ENCODE results near the gene TMED8.
A peak's percentile ranks its signal among the peaks of the same experiment; 100 is the strongest.
"Not testable (repeated sequence)": the region's sequence is repeated elsewhere in the genome, so short reads cannot be mapped to it uniquely, and the experiment has no call there.

TMED8 gene

GRCh38 chr14:77376771-77377501, at the start of gene TMED8, which contains the start of gene SAMD15:
TSS of gene TMED8 (minus strand) at chr14:77377094. CDS start at chr14:77377053, 41 bp downstream.
TSS of gene SAMD15 (plus strand) at chr14:77377379. CDS start at chr14:77377419, 40 bp downstream.
- H3K4me1 ChIP-seq (ENCODE audit: insufficient read depth, low read length): peaks cover 3% of the 10 kb centered on the region; the same call in 1 of the 2 replicates
- peaks cover 7% of the 10 kb centered on the region; the same call in 1 of the 2 replicates for H3K27me3 ChIP-seq (ENCODE audit: insufficient read depth, low read length)

GRCh38 chr14:77426396-77426795, 49.5 kb upstream of the TMED8 start:
- H3K9ac ChIP-seq (ENCODE audit: low read depth, low read length): no peak overlapping the region
- peaks cover 77% of the 10 kb centered on the region for H3K36me3 ChIP-seq (ENCODE audit: insufficient read depth, low read depth, low read length)
- H3K4me3 ChIP-seq (ENCODE audit: low read length): no peak overlapping the region
- peaks cover 7% of the 10 kb centered on the region; the same call in 1 of the 2 replicates for H3K4me1 ChIP-seq (ENCODE audit: insufficient read depth, low read length)
- no peaks in the 10 kb centered on the region for H3K9me3 ChIP-seq (ENCODE audit: insufficient read depth, low read depth, low read length)
- H3K27ac ChIP-seq (ENCODE audit: low read length): no peak overlapping the region
- H3K27me3 ChIP-seq (ENCODE audit: insufficient read depth, low read length): no peaks in the 10 kb centered on the region

More at GRCh38 chr14:77376771-77377501, at the start of gene TMED8, which contains the start of gene SAMD15:
- H3K9me3 ChIP-seq (ENCODE audit: insufficient read depth, low read depth, low read length): no peaks in the 10 kb centered on the region
- peak within 1 kb of the TSS; percentile 77 for H3K9ac ChIP-seq (ENCODE audit: low read depth, low read length)
- H3K27ac ChIP-seq (ENCODE audit: low read length): no peak within 1 kb of the TSS
- H3K36me3 ChIP-seq (ENCODE audit: insufficient read depth, low read depth, low read length): no peaks in the 10 kb centered on the region
- peak within 1 kb of the TSS; percentile 81 for H3K4me3 ChIP-seq (ENCODE audit: low read length)

- Histone ChIP-seq H3K4me1 (ENCODE audit: insufficient read depth, low read length) (peaks cover 7% of the 10 kb centered on the region; the same call in 1 of the 2 replicates), H3K9me3 (ENCODE audit: insufficient read depth, low read depth, low read length) (peaks cover 2% of the 10 kb centered on the region; the same call in 1 of the 2 replicates), H3K27ac (ENCODE audit: low read length) (no peak overlapping the region), H3K4me3 (ENCODE audit: low read length) (peak overlapping the region; percentile 23), H3K36me3 (ENCODE audit: insufficient read depth, low read depth, low read length) (peaks cover 68% of the 10 kb centered on the region), H3K9ac (ENCODE audit: low read depth, low read length) (no peak overlapping the region), H3K27me3 (ENCODE audit: insufficient read depth, low read length) (no peaks in the 10 kb centered on the region)
These were observed 48.0 kb upstream of the TMED8 start for GRCh38 chr14:77424862-77425261.

GRCh38 chr14:77423423-77423822, 46.5 kb upstream of the TMED8 start, which contains the start of gene NOXRED1:
TSS of gene NOXRED1 (minus strand) at chr14:77423523. CDS start at chr14:77422889, 634 bp downstream.
- Histone ChIP-seq H3K27me3 (ENCODE audit: insufficient read depth, low read length) (no peaks in the 10 kb centered on the region), H3K9me3 (ENCODE audit: insufficient read depth, low read depth, low read length) (peaks cover 13% of the 10 kb centered on the region), H3K9ac (ENCODE audit: low read depth, low read length) (no peak within 1 kb of the TSS), H3K27ac (ENCODE audit: low read length) (no peak within 1 kb of the TSS), H3K4me1 (ENCODE audit: insufficient read depth, low read length) (peaks cover 7% of the 10 kb centered on the region; the same call in 1 of the 2 replicates), H3K36me3 (ENCODE audit: insufficient read depth, low read depth, low read length) (peaks cover 53% of the 10 kb centered on the region), H3K4me3 (ENCODE audit: low read length) (no peak within 1 kb of the TSS)

- Histone ChIP-seq H3K36me3 (ENCODE audit: insufficient read depth, low read depth, low read length) (peaks cover 31% of the 10 kb centered on the region), H3K4me3 (ENCODE audit: low read length) (no peak overlapping the region), H3K4me1 (ENCODE audit: insufficient read depth, low read length) (peaks cover 7% of the 10 kb centered on the region; the same call in 1 of the 2 replicates), H3K27ac (ENCODE audit: low read length) (no peak overlapping the region), H3K9me3 (ENCODE audit: insufficient read depth, low read depth, low read length) (peaks cover 13% of the 10 kb centered on the region), H3K27me3 (ENCODE audit: insufficient read depth, low read length) (no peaks in the 10 kb centered on the region), H3K9ac (ENCODE audit: low read depth, low read length) (no peak overlapping the region)
These were observed 44.3 kb upstream of the TMED8 start for GRCh38 chr14:77421201-77421600.

GRCh38 chr14:77416836-77417235, 39.9 kb upstream of the TMED8 start:
- Histone ChIP-seq H3K9ac (ENCODE audit: low read depth, low read length) (no peak overlapping the region), H3K9me3 (ENCODE audit: insufficient read depth, low read depth, low read length) (peaks cover 13% of the 10 kb centered on the region), H3K4me3 (ENCODE audit: low read length) (no peak overlapping the region)

GRCh38 chr14:77416098-77416497, 39.2 kb upstream of the TMED8 start:
- not testable (repeated sequence) for H3K27me3 ChIP-seq (ENCODE audit: insufficient read depth, low read length)

More at GRCh38 chr14:77416836-77417235, 39.9 kb upstream of the TMED8 start:
- no peaks in the 10 kb centered on the region for H3K36me3 ChIP-seq (ENCODE audit: insufficient read depth, low read depth, low read length)
- H3K27ac ChIP-seq (ENCODE audit: low read length): no peak overlapping the region
- no peaks in the 10 kb centered on the region for H3K4me1 ChIP-seq (ENCODE audit: insufficient read depth, low read length)
- no peaks in the 10 kb centered on the region for H3K27me3 ChIP-seq (ENCODE audit: insufficient read depth, low read length)

GRCh38 chr14:77415403-77416030, 38.6 kb upstream of the TMED8 start:
- peaks cover 13% of the 10 kb centered on the region for H3K9me3 ChIP-seq (ENCODE audit: insufficient read depth, low read depth, low read length)
- H3K27ac ChIP-seq (ENCODE audit: low read length); H3K9ac ChIP-seq (ENCODE audit: low read depth, low read length); H3K27me3 ChIP-seq (ENCODE audit: insufficient read depth, low read length); H3K36me3 ChIP-seq (ENCODE audit: insufficient read depth, low read depth, low read length); H3K4me3 ChIP-seq (ENCODE audit: low read length); H3K4me1 ChIP-seq (ENCODE audit: insufficient read depth, low read length): not testable (repeated sequence)

More at GRCh38 chr14:77416098-77416497, 39.2 kb upstream of the TMED8 start:
- H3K4me3 ChIP-seq (ENCODE audit: low read length); H3K27ac ChIP-seq (ENCODE audit: low read length); H3K36me3 ChIP-seq (ENCODE audit: insufficient read depth, low read depth, low read length); H3K4me1 ChIP-seq (ENCODE audit: insufficient read depth, low read length); H3K9ac ChIP-seq (ENCODE audit: low read depth, low read length): not testable (repeated sequence)
- peaks cover 13% of the 10 kb centered on the region for H3K9me3 ChIP-seq (ENCODE audit: insufficient read depth, low read depth, low read length)

- H3K27me3 ChIP-seq (ENCODE audit: insufficient read depth, low read length): no peaks in the 10 kb centered on the region
- no peaks in the 10 kb centered on the region for H3K36me3 ChIP-seq (ENCODE audit: insufficient read depth, low read depth, low read length)
- H3K9me3 ChIP-seq (ENCODE audit: insufficient read depth, low read depth, low read length): no peaks in the 10 kb centered on the region
- no peak overlapping the region for H3K27ac ChIP-seq (ENCODE audit: low read length)
- H3K4me1 ChIP-seq (ENCODE audit: insufficient read depth, low read length): no peaks in the 10 kb centered on the region
- H3K9ac ChIP-seq (ENCODE audit: low read depth, low read length): no peak overlapping the region
- no peak overlapping the region for H3K4me3 ChIP-seq (ENCODE audit: low read length)
These were observed 32.2 kb upstream of the TMED8 start for GRCh38 chr14:77409131-77409533.

GRCh38 chr14:77407158-77407557, 30.3 kb upstream of the TMED8 start:
- no peak overlapping the region for H3K4me3 ChIP-seq (ENCODE audit: low read length)
- no peaks in the 10 kb centered on the region for H3K27me3 ChIP-seq (ENCODE audit: insufficient read depth, low read length)
- no peak overlapping the region for H3K9ac ChIP-seq (ENCODE audit: low read depth, low read length)
- no peaks in the 10 kb centered on the region for H3K9me3 ChIP-seq (ENCODE audit: insufficient read depth, low read depth, low read length)
- no peak overlapping the region for H3K27ac ChIP-seq (ENCODE audit: low read length)
- H3K4me1 ChIP-seq (ENCODE audit: insufficient read depth, low read length): no peaks in the 10 kb centered on the region
- H3K36me3 ChIP-seq (ENCODE audit: insufficient read depth, low read depth, low read length): no peaks in the 10 kb centered on the region

- Histone ChIP-seq H3K9me3 (ENCODE audit: insufficient read depth, low read depth, low read length) (no peaks in the 10 kb centered on the region), H3K9ac (ENCODE audit: low read depth, low read length) (no peak overlapping the region), H3K27me3 (ENCODE audit: insufficient read depth, low read length) (no peaks in the 10 kb centered on the region), H3K36me3 (ENCODE audit: insufficient read depth, low read depth, low read length) (no peaks in the 10 kb centered on the region), H3K4me1 (ENCODE audit: insufficient read depth, low read length) (no peaks in the 10 kb centered on the region), H3K27ac (ENCODE audit: low read length) (no peak overlapping the region), H3K4me3 (ENCODE audit: low read length) (no peak overlapping the region)
These were observed 29.8 kb upstream of the TMED8 start for GRCh38 chr14:77406718-77407117.
